ENCODE data around the gene MAP4K2. TPM values are rescaled to one million over a fixed set of nuclear protein-coding genes. Genes with fewer than 3 reads are reported as not detected.
A peak's percentile ranks its signal among the peaks of the same experiment; 100 is the strongest.

MAP4K2 gene
- total and polyA plus RNA-seq, 9 of the 15 experiments (the other 6 are each of a cell fraction or from before 2014, with no cell fraction given), result 0.13 to 14.5 (median 7.3) TPM

GRCh38 chr11:64778223-64778472 lies 24.9 kb downstream of the MAP4K2 start:
- no peaks in the 10 kb centered on the region for H3K27me3 ChIP-seq (ENCODE audit: control insufficient read depth in 2 of 2, insufficient read depth in 2 of 2, low read length in 2 of 2)
- peaks cover 29% of the 10 kb centered on the region for H4K20me1 ChIP-seq (replicated peaks; ENCODE audit: control insufficient read depth, insufficient read depth, low read length)
- ATAC-seq, result peak; percentile 3
- CTCF ChIA-PET (ENCODE audit: low intra/inter-chr PET ratio), result no interaction called here
- POLR2A ChIA-PET, result interaction anchor here (0.7 to 10.8 kb wide), 14 partner anchors 10 to 646 kb away, joined by 3 to 168 read pairs (median 4); partner anchors contain the start of genes ATG2A, MAP4K2, MEN1 and PYGM
- H2AFZ ChIP-seq (ENCODE audit: low read depth, low read length), result no peak overlapping the region
- FAIRE-seq, result no peak
- H3K4me3 ChIP-seq, result peak overlapping the region; percentile 67
- H3K9ac ChIP-seq (ENCODE audit: insufficient read depth in 1 of 2, low read depth in 2 of 2, low read length in 2 of 2), result peak overlapping the region; percentile 95; a peak in 3 of 4 replicates
- H3K36me3 ChIP-seq (ENCODE audit: control insufficient read depth, insufficient read depth, low read length), result peaks cover 43% of the 10 kb centered on the region
- peaks cover 9% of the 10 kb centered on the region for H3K9me1 ChIP-seq (ENCODE audit: control insufficient read depth, insufficient read depth, low read length)
- peak overlapping the region; percentile 75; the same call in 1 of the 2 replicates for H3K4me2 ChIP-seq (ENCODE audit: insufficient read depth, low read length)
- DNase-seq (ENCODE audit: extremely low read depth in 1 of 4, low spot score in 3 of 4), result peak in 2 of 4 experiments; percentile 48 to 84
- peaks cover 6 to 18% of the 10 kb centered on the region in 2 experiments; a peak in 3 of 5 replicates for H3K4me1 ChIP-seq (replicated peaks in 1 of 2; ENCODE audit: control insufficient read depth in 2 of 2, insufficient read depth in 2 of 2, low read length in 2 of 2)
- no peaks in the 10 kb centered on the region for H3K9me3 ChIP-seq (replicated peaks; ENCODE audit: control insufficient read depth, insufficient read depth, low read depth, low read length)
- WGBS (ENCODE audit: insufficient coverage, low coverage, missing lambda C conversion rate), result 0% methylated on average over 10 of the region's 28 CpGs
- H3K27ac ChIP-seq (ENCODE audit: extremely low read depth, low read depth, low read length), result peak overlapping the region; percentile 97
- BruUV-seq (replicated peaks), result no TSS peak
- H3K79me2 ChIP-seq (ENCODE audit: control insufficient read depth, insufficient read depth, low read length), result peaks cover 49% of the 10 kb centered on the region
- in situ Hi-C loops (cut with MboI) (no loop called here), intact Hi-C loops (cut with micrococcal nuclease) (loop anchor here (1.0 to 5.0 kb wide), 3 partner anchors 25 to 109 kb away; partner anchors contain the start of gene MAP4K2)
- TF ChIP-seq, protein P1, sequence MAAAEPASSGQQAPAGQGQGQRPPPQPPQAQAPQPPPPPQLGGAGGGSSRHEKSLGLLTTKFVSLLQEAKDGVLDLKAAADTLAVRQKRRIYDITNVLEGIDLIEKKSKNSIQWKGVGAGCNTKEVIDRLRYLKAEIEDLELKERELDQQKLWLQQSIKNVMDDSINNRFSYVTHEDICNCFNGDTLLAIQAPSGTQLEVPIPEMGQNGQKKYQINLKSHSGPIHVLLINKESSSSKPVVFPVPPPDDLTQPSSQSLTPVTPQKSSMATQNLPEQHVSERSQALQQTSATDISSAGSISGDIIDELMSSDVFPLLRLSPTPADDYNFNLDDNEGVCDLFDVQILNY (CRISPR knock-in tag; IDR thresholded peaks at IDR 0.05), result no peak
- no peak for TF ChIP-seq PHF21A (IDR thresholded peaks at IDR 0.05; ENCODE audit: borderline replicate concordance, low read depth)
- no peak for TF ChIP-seq TCF7L2 (IDR thresholded peaks at IDR 0.05; ENCODE audit: low read depth, low read length)
- no peak for TF ChIP-seq TCF7 (IDR thresholded peaks at IDR 0.05; ENCODE audit: borderline replicate concordance)
- TF ChIP-seq AFF4 (CRISPR knock-in tag; IDR thresholded peaks at IDR 0.05), result 0 out of 2 replicates have a peak, but pooled peaks have one; percentile 74
- TF ChIP-seq ARID3A (IDR thresholded peaks at IDR 0.05; ENCODE audit: borderline replicate concordance, low read depth, low read length), result no peak
- TF ChIP-seq HNRNPL (IDR thresholded peaks at IDR 0.05; ENCODE audit: low read depth, low read length), result no peak
- TF ChIP-seq ZNF41 (CRISPR knock-in tag; conservative IDR thresholded peaks at IDR 0.05), result no peak
- no peak for TF ChIP-seq MLX (CRISPR knock-in tag; conservative IDR thresholded peaks at IDR 0.05)
- no peak for TF ChIP-seq POLR2H (tag; IDR thresholded peaks at IDR 0.05; ENCODE audit: low read depth)
- TF ChIP-seq RAD51 (IDR thresholded peaks at IDR 0.05; ENCODE audit: borderline replicate concordance, low read depth), result no peak
- TF ChIP-seq FIP1L1 (IDR thresholded peaks at IDR 0.05; ENCODE audit: low read depth, low read length, poor library complexity, severe bottlenecking), result peak; percentile 36
- no peak for TF ChIP-seq PHB (CRISPR knock-in tag; IDR thresholded peaks at IDR 0.05)
- TF ChIP-seq NEUROD1 (IDR thresholded peaks at IDR 0.05; ENCODE audit: borderline replicate concordance, low read depth, low read length, partially characterized antibody), result no peak
- no peak for TF ChIP-seq FOXM1 (IDR thresholded peaks at IDR 0.05; ENCODE audit: low read depth)
- TF ChIP-seq FOXM1 (CRISPR knock-in tag; IDR thresholded peaks at IDR 0.05; ENCODE audit: low read depth), result 0 out of 2 replicates have a peak, but pooled peaks have one; percentile 70

All from K562 (cell line).